SHP77 treated with DMSO at 0.1 percent for 48 hours (cell line): ENCODE data around the gene AFAP1L2.

ENCODE experiments used
- DNase-seq: peaks from one replicate; lab custom pipeline; 2025; lab: John Stamatoyannopoulos, UW

AFAP1L2 gene

GRCh38 chr10:114311496-114312209 lies 92.6 kb downstream of the AFAP1L2 start:
- DNase-seq, result no peak

GRCh38 chr10:114311023-114311422 lies 93.3 kb downstream of the AFAP1L2 start:
- no peak for DNase-seq

GRCh38 chr10:114310346-114310745 lies 94.0 kb downstream of the AFAP1L2 start:
- DNase-seq, result no peak

GRCh38 chr10:114309364-114309651 lies 95.0 kb downstream of the AFAP1L2 start:
- no peak for DNase-seq

GRCh38 chr10:114308531-114309363 lies 95.6 kb downstream of the AFAP1L2 start:
- no peak for DNase-seq

- DNase-seq, result no peak
These were observed 96.6 kb downstream of the AFAP1L2 start for GRCh38 chr10:114307731-114308130.

GRCh38 chr10:114306116-114306973 lies 98.0 kb downstream of the AFAP1L2 start:
- DNase-seq, result no peak

- DNase-seq, result no peak
These were observed 98.8 kb downstream of the AFAP1L2 start for GRCh38 chr10:114305521-114305925.

GRCh38 chr10:114304571-114305421 lies 99.5 kb downstream of the AFAP1L2 start:
- DNase-seq, result no peak

- peak; percentile 36 for DNase-seq
These were observed 100.2 kb downstream of the AFAP1L2 start for GRCh38 chr10:114304017-114304570.

- DNase-seq, result no peak
These were observed 100.7 kb downstream of the AFAP1L2 start for GRCh38 chr10:114303556-114303955.

- no peak for DNase-seq
These were observed 102.2 kb downstream of the AFAP1L2 start for GRCh38 chr10:114301951-114302710.

- no peak for DNase-seq
These were observed 103.1 kb downstream of the AFAP1L2 start for GRCh38 chr10:114301177-114301576.

GRCh38 chr10:114300036-114300645 lies 104.2 kb downstream of the AFAP1L2 start:
- DNase-seq, result no peak

- no peak for DNase-seq
These were observed 107.1 kb downstream of the AFAP1L2 start for GRCh38 chr10:114297136-114297705.

GRCh38 chr10:114295393-114295792 lies 108.9 kb downstream of the AFAP1L2 start:
- no peak for DNase-seq

- DNase-seq, result no peak
These were observed 109.8 kb downstream of the AFAP1L2 start for GRCh38 chr10:114294549-114294948.

GRCh38 chr10:114293075-114293474 lies 111.2 kb downstream of the AFAP1L2 start:
- DNase-seq, result no peak

- DNase-seq, result no peak
These were observed 112.8 kb downstream of the AFAP1L2 start for GRCh38 chr10:114291516-114291915.

GRCh38 chr10:114291076-114291475 lies 113.2 kb downstream of the AFAP1L2 start:
- DNase-seq, result no peak
